HEK293 (cell line): ENCODE results near the gene GNAZ.

Experiments
- CTCF ChIA-PET: fragments of 350-600 bp; formaldehyde crosslinking; extraction: SDS; loops from one replicate; lab custom pipeline; 2021; ENCODE audit warnings: antibody characterized with exemption; lab: Yijun Ruan, JAX
- POLR2A ChIA-PET: fragments of 300-600 bp; formaldehyde crosslinking; extraction: SDS; loops from one replicate; lab custom pipeline; 2020; ENCODE audit warnings: antibody characterized with exemption, inconsistent platforms; lab: Yijun Ruan, JAX
- H3K27ac ChIP-seq: fragments of 200-500 bp; sonication (Bioruptor generic); 2 replicates; pipeline ENCODE4 v1.5.1; 2014; ENCODE audit warnings: low read depth, low read length, control low read depth, inconsistent platforms; ENCODE audit errors: extremely low read depth
- H3K36me3 ChIP-seq, 2 experiments: fragments of 200-500 bp in 1 of 2; sonication (Bioruptor generic) in 1 of 2; 1 replicate in 1 of 2; 2 replicates in 1 of 2; pipeline ENCODE4 v1.5.1; 2014 to 2017; ENCODE audit warnings: inconsistent platforms in 2 of 2, low read length in 2 of 2; ENCODE audit not compliant: control insufficient read depth in 2 of 2, insufficient read depth in 1 of 2
- H3K4me1 ChIP-seq: fragments of 200-500 bp; sonication (Bioruptor generic); 2 replicates; pipeline ENCODE4 v1.5.1; 2014; ENCODE audit warnings: mild to moderate bottlenecking, low read length, inconsistent platforms; ENCODE audit not compliant: control insufficient read depth, insufficient read depth
- H3K4me3 ChIP-seq: 2 replicates; pipeline ENCODE4 v1.5.1; 2011; ENCODE audit warnings: low read depth, mild to moderate bottlenecking, control low read depth, low read length, moderate library complexity
- H3K9me3 ChIP-seq: fragments of 200-500 bp; sonication (Bioruptor generic); 2 replicates; pipeline ENCODE4 v1.5.1; 2014; ENCODE audit warnings: low read depth, low read length, inconsistent platforms; ENCODE audit not compliant: control insufficient read depth, insufficient read depth
- GLI4 ChIP-seq: fragments of 450-650 bp; formaldehyde crosslinking; IDR thresholded peaks from 2 replicates; pipeline ENCODE4 v1.5.1; 2016; ENCODE audit warnings: missing biosample characterization, missing genetic modification characterization
- HOXA7 ChIP-seq: sonication (generic); formaldehyde crosslinking; IDR thresholded peaks from 2 replicates; pipeline ENCODE4 v1.8.1; 2022; ENCODE audit warnings: missing genetic modification reagents, borderline replicate concordance
- HOXC10 ChIP-seq: sonication (generic); formaldehyde crosslinking; IDR thresholded peaks from 2 replicates; pipeline ENCODE4 v1.8.1; 2023; ENCODE audit warnings: mild to moderate bottlenecking, missing genetic modification reagents
- KLF7 ChIP-seq: fragments of 450-650 bp; formaldehyde crosslinking; IDR thresholded peaks from 2 replicates; pipeline ENCODE4 v1.5.1; 2016; ENCODE audit warnings: missing biosample characterization, missing genetic modification characterization, borderline replicate concordance
- OVOL3 ChIP-seq: fragments of 450-650 bp; formaldehyde crosslinking; IDR thresholded peaks from 2 replicates; pipeline ENCODE4 v1.5.1; 2016; ENCODE audit warnings: missing biosample characterization, missing genetic modification characterization
- PRDM1 ChIP-seq: fragments of 450-650 bp; formaldehyde crosslinking; IDR thresholded peaks from 2 replicates; pipeline ENCODE4; 2016; ENCODE audit warnings: missing biosample characterization, missing genetic modification characterization
- ZNF138 ChIP-seq: fragments of 450-650 bp; formaldehyde crosslinking; IDR thresholded peaks from 2 replicates; pipeline ENCODE4 v1.5.1; 2016; ENCODE audit warnings: missing biosample characterization, missing genetic modification characterization, borderline replicate concordance
- ZNF16 ChIP-seq: fragments of 450-650 bp; formaldehyde crosslinking; IDR thresholded peaks from 2 replicates; pipeline ENCODE4 v1.5.1; 2016; ENCODE audit warnings: low read depth, missing biosample characterization, missing genetic modification characterization
- ZNF169 ChIP-seq: fragments of 450-650 bp; formaldehyde crosslinking; IDR thresholded peaks from 2 replicates; pipeline ENCODE4 v1.5.1; 2016; ENCODE audit warnings: missing biosample characterization, missing genetic modification characterization
- ZNF24 ChIP-seq: fragments of 450-650 bp; formaldehyde crosslinking; IDR thresholded peaks from 2 replicates; pipeline ENCODE4 v1.5.1; 2016; ENCODE audit warnings: missing biosample characterization, missing genetic modification characterization
- ZNF248 ChIP-seq: fragments of 450-650 bp; formaldehyde crosslinking; IDR thresholded peaks from 2 replicates; pipeline ENCODE4 v1.5.1; 2017; ENCODE audit warnings: missing biosample characterization, missing genetic modification characterization
- ZNF274 ChIP-seq, 2 experiments: fragments of 200-500 bp in 1 of 2; fragments of 450-650 bp in 1 of 2; sonication (Bioruptor generic) in 1 of 2; formaldehyde crosslinking in 1 of 2; IDR thresholded peaks; 2 replicates each; pipeline versions ENCODE4 v1.5.1 to v1.6.1; 2014 to 2016; ENCODE audit warnings: borderline replicate concordance in 1 of 2, inconsistent platforms in 1 of 2, low read length in 1 of 2, missing biosample characterization in 1 of 2, missing genetic modification characterization in 1 of 2
- ZNF341 ChIP-seq: fragments of 450-650 bp; formaldehyde crosslinking; IDR thresholded peaks from 2 replicates; pipeline ENCODE4; 2016; ENCODE audit warnings: low read depth, missing biosample characterization, missing genetic modification characterization
- ZNF354C ChIP-seq: fragments of 450-650 bp; formaldehyde crosslinking; IDR thresholded peaks from 2 replicates; pipeline ENCODE4 v1.5.1; 2016; ENCODE audit warnings: missing biosample characterization, missing genetic modification characterization, low read depth, borderline replicate concordance
- ZNF404 ChIP-seq: fragments of 450-650 bp; formaldehyde crosslinking; IDR thresholded peaks from 2 replicates; pipeline ENCODE4 v1.5.1; 2017; ENCODE audit warnings: missing biosample characterization, missing genetic modification characterization
- ZNF677 ChIP-seq: fragments of 450-650 bp; IDR thresholded peaks from 2 replicates; pipeline ENCODE4 v1.5.0; 2018; ENCODE audit warnings: missing biosample characterization, mild to moderate bottlenecking, missing genetic modification characterization, moderate library complexity
- ZSCAN18 ChIP-seq: fragments of 450-650 bp; formaldehyde crosslinking; IDR thresholded peaks from 2 replicates; pipeline ENCODE4 v1.5.1; 2016; ENCODE audit warnings: missing biosample characterization, missing genetic modification characterization
- ZSCAN4 ChIP-seq: fragments of 450-650 bp; formaldehyde crosslinking; IDR thresholded peaks from 2 replicates; pipeline ENCODE4 v1.5.1; 2017; ENCODE audit warnings: missing biosample characterization, missing genetic modification characterization
- TF ChIP-seq, protein P1 (sequence below): fragments of 450-650 bp; formaldehyde crosslinking; IDR thresholded peaks from 2 replicates; pipeline ENCODE4 v1.5.1; 2016; ENCODE audit warnings: missing biosample characterization, missing genetic modification characterization
- TF ChIP-seq, protein P2 (sequence below): fragments of 450-650 bp; formaldehyde crosslinking; IDR thresholded peaks from 2 replicates; pipeline ENCODE4 v1.5.1; 2016; ENCODE audit warnings: missing biosample characterization, missing genetic modification characterization

The GNAZ gene

GRCh38 chr22:23109079-23109347 lies 38.7 kb downstream of the GNAZ start:
- H3K4me3 ChIP-seq = no peak overlapping the region
- peaks cover 0 to 61% of the 10 kb centered on the region in 2 experiments; a peak in 1 of 3 replicates for H3K36me3 ChIP-seq
- H3K27ac ChIP-seq = no peak overlapping the region
- H3K9me3 ChIP-seq = no peaks in the 10 kb centered on the region
- no peaks in the 10 kb centered on the region for H3K4me1 ChIP-seq
- POLR2A ChIA-PET = interaction anchor here (0.9 kb wide), 2 partner anchors 9 to 39 kb away, joined by 3 read pairs; partner anchors contain the start of gene GNAZ
- TF ChIP-seq ZSCAN18 (tag by site-specific recombination) (no peak), ZNF248 (no peak), HOXA7 (CRISPR knock-in tag) (no peak), KLF7 (tag by site-specific recombination) (no peak), ZNF274 (IDR thresholded peaks at IDR 0.05; ENCODE audit: low read length) (no peak), ZNF274 (tag by site-specific recombination; IDR thresholded peaks at IDR 0.05; ENCODE audit: borderline replicate concordance) (no peak), GLI4 (tag by site-specific recombination) (no peak), ZNF677 (tag by site-specific recombination) (no peak), HOXC10 (no peak), ZSCAN4 (tag by site-specific recombination) (no peak), ZNF341 (tag by site-specific recombination) (no peak), ZNF16 (tag by site-specific recombination) (no peak), ZNF169 (tag by site-specific recombination) (no peak), OVOL3 (tag by site-specific recombination) (no peak), PRDM1 (tag by site-specific recombination) (no peak), ZNF138 (tag by site-specific recombination) (no peak), ZNF24 (tag by site-specific recombination) (no peak), ZNF404 (tag by site-specific recombination) (no peak), ZNF354C (tag by site-specific recombination) (no peak)
- TF ChIP-seq, protein P1, sequence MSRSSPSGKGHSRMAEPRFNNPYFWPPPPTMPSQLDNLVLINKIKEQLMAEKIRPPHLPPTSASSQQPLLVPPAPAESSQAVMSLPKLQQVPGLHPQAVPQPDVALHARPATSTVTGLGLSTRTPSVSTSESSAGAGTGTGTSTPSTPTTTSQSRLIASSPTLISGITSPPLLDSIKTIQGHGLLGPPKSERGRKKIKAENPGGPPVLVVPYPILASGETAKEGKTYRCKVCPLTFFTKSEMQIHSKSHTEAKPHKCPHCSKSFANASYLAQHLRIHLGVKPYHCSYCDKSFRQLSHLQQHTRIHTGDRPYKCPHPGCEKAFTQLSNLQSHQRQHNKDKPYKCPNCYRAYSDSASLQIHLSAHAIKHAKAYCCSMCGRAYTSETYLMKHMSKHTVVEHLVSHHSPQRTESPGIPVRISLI (tag by site-specific recombination) = no peak
- TF ChIP-seq, protein P2, sequence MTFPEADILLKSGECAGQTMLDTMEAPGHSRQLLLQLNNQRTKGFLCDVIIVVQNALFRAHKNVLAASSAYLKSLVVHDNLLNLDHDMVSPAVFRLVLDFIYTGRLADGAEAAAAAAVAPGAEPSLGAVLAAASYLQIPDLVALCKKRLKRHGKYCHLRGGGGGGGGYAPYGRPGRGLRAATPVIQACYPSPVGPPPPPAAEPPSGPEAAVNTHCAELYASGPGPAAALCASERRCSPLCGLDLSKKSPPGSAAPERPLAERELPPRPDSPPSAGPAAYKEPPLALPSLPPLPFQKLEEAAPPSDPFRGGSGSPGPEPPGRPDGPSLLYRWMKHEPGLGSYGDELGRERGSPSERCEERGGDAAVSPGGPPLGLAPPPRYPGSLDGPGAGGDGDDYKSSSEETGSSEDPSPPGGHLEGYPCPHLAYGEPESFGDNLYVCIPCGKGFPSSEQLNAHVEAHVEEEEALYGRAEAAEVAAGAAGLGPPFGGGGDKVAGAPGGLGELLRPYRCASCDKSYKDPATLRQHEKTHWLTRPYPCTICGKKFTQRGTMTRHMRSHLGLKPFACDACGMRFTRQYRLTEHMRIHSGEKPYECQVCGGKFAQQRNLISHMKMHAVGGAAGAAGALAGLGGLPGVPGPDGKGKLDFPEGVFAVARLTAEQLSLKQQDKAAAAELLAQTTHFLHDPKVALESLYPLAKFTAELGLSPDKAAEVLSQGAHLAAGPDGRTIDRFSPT (tag by site-specific recombination) = no peak
- CTCF ChIA-PET = interaction anchor here (1.1 to 4.1 kb wide), 2 partner anchors 20 to 149 kb away, joined by 3 to 19 read pairs; no protein-coding TSS in a partner anchor
